Measurements from ENCODE around the gene VILL. TPM values are rescaled to one million over a fixed set of nuclear protein-coding genes. Genes with fewer than 3 reads are reported as not detected.

The VILL gene
- total and polyA plus RNA-seq, 10 of the 15 experiments (the other 5 are each of a cell fraction or from before 2014, with no cell fraction given): 0.15 to 5.4 (median 2.1) TPM; not detected in 1

DNA sequence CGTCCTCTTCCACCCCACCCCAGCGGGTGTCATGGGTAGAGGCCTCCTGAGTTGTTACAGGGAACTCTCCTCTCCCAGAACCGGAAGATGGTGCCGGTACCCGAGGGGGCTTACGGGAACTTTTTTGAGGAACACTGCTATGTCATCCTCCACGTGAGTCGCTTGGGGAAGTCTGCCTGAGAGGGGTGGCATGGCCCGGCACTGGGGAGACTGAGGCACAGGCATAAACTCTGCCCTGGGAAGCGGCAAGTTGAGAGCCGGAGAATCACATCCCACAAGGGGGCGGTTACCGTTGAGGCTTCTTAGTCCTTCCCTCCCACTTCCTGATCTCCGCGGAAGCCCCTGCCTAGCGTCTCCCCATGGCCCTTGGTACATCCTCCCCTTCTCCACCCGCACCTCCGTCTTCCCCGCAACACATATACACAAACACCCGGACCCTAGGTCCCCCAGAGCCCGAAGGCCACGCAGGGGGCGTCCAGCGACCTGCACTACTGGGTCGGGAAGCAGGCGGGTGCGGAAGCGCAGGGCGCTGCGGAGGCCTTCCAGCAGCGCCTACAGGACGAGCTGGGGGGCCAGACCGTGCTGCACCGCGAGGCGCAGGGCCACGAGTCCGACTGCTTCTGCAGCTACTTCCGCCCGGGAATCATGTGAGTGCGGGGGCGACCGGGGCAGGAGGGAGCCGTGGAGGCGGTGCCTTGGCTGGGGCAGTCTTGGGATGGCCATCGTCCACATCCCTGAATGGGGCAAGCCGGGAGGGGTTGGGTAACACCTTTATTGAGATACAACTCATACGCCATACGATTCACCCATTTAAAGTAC is 3.4 kb downstream of the VILL start:
- in situ Hi-C loops (cut with MboI): no loop called here
- ChIA-PET POLR2A (interaction anchor here (0.6 kb wide), 1 partner anchor 18 kb away, joined by 4 read pairs; no protein-coding TSS in a partner anchor), RAD21 (ENCODE audit: unreplicated experiment) (no interaction called here), SMC1A (ENCODE audit: uncharacterized antibody, unreplicated experiment) (interaction anchor here (1.0 kb wide), 1 partner anchor 19 kb away, joined by 3 read pairs; no protein-coding TSS in a partner anchor), CTCF (interaction anchor here (1.0 to 1.6 kb wide), 2 partner anchors 22 to 486 kb away, joined by 3 to 4 read pairs; no protein-coding TSS in a partner anchor)
- ATAC-seq (peak; percentile 72), DNase-seq (ENCODE audit: low read depth, low spot score) (no peak), FAIRE-seq (peak; percentile 49)
- Histone ChIP-seq H4K20me1 (ENCODE audit: control insufficient read depth, insufficient read depth) (no peaks in the 10 kb centered on the region), H3K4me3 (peak overlapping the region; percentile 65), H3K4me2 (ENCODE audit: control insufficient read depth, insufficient read depth) (peak overlapping the region; percentile 73), H3K79me2 (ENCODE audit: control insufficient read depth, insufficient read depth, low read length) (no peaks in the 10 kb centered on the region; the same call in 1 of the 2 replicates), H3K27ac (ENCODE audit: control insufficient read depth, insufficient read depth) (peak overlapping the region; percentile 66), H3K9ac (ENCODE audit: control insufficient read depth, insufficient read depth, low read length) (peak overlapping the region; percentile 75), H3K9me3 (replicated peaks; ENCODE audit: control insufficient read depth, insufficient read depth, low read length) (no peaks in the 10 kb centered on the region), H3K36me3 (ENCODE audit: control insufficient read depth in 2 of 2, insufficient read depth in 2 of 2, low read length in 1 of 2) (no peaks in the 10 kb centered on the region; a peak in 1 of 4 replicates), H2AFZ (ENCODE audit: control insufficient read depth, low read depth, low read length) (peak overlapping the region; percentile 84), H3K27me3 (replicated peaks in 1 of 2; ENCODE audit: control insufficient read depth in 2 of 2, insufficient read depth in 2 of 2, low read length in 1 of 2) (no peaks in the 10 kb centered on the region), H3K4me1 (ENCODE audit: control insufficient read depth, insufficient read depth, low read length) (peaks cover 17% of the 10 kb centered on the region)
- 5% methylated on average over 49 of the region's 49 CpGs for WGBS (ENCODE audit: insufficient coverage, insufficient replicate concordance, low lambda C conversion rate, missing lambda C conversion rate)
- intact Hi-C loops (cut with micrococcal nuclease; ENCODE audit: unreplicated experiment): no loop called here
- BruUV-seq (replicated peaks): TSS peak; percentile 82
- TF ChIP-seq NR2C2 (IDR thresholded peaks at IDR 0.05; ENCODE audit: borderline replicate concordance, control insufficient read depth, insufficient read length, low read depth): no peak
- TF ChIP-seq, protein P1, sequence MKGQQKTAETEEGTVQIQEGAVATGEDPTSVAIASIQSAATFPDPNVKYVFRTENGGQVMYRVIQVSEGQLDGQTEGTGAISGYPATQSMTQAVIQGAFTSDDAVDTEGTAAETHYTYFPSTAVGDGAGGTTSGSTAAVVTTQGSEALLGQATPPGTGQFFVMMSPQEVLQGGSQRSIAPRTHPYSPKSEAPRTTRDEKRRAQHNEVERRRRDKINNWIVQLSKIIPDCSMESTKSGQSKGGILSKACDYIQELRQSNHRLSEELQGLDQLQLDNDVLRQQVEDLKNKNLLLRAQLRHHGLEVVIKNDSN (IDR thresholded peaks at IDR 0.05; ENCODE audit: borderline replicate concordance, extremely low read length, insufficient read depth, low read depth, low read length): peak; percentile 63
- no peak for TF ChIP-seq CBX5 (IDR thresholded peaks at IDR 0.05; ENCODE audit: low read depth)
- TF ChIP-seq, protein P2, sequence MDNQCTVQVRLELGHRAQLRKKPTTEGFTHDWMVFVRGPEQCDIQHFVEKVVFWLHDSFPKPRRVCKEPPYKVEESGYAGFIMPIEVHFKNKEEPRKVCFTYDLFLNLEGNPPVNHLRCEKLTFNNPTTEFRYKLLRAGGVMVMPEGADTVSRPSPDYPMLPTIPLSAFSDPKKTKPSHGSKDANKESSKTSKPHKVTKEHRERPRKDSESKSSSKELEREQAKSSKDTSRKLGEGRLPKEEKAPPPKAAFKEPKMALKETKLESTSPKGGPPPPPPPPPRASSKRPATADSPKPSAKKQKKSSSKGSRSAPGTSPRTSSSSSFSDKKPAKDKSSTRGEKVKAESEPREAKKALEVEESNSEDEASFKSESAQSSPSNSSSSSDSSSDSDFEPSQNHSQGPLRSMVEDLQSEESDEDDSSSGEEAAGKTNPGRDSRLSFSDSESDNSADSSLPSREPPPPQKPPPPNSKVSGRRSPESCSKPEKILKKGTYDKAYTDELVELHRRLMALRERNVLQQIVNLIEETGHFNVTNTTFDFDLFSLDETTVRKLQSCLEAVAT (IDR thresholded peaks at IDR 0.05): peak; percentile 43; the same call in 1 of the 2 replicates
- TF ChIP-seq, protein P3, sequence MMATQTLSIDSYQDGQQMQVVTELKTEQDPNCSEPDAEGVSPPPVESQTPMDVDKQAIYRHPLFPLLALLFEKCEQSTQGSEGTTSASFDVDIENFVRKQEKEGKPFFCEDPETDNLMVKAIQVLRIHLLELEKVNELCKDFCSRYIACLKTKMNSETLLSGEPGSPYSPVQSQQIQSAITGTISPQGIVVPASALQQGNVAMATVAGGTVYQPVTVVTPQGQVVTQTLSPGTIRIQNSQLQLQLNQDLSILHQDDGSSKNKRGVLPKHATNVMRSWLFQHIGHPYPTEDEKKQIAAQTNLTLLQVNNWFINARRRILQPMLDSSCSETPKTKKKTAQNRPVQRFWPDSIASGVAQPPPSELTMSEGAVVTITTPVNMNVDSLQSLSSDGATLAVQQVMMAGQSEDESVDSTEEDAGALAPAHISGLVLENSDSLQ (IDR thresholded peaks at IDR 0.05): no peak
- 0 out of 2 replicates have a peak, but pooled peaks have one; percentile 55 for TF ChIP-seq ZNF207 (IDR thresholded peaks at IDR 0.05; ENCODE audit: borderline replicate concordance)
- TF ChIP-seq RAD51 (IDR thresholded peaks at IDR 0.05): peak; percentile 33; the same call in 1 of the 2 replicates
- no peak for TF ChIP-seq CBFB (IDR thresholded peaks at IDR 0.05; ENCODE audit: low read depth)
- TF ChIP-seq POU2F2 (IDR thresholded peaks at IDR 0.05; ENCODE audit: borderline replicate concordance, low read depth, low read length): peak; percentile 51; the same call in 1 of the 3 replicates
- no peak for TF ChIP-seq SUZ12 (IDR thresholded peaks at IDR 0.05; ENCODE audit: unreplicated experiment)
- 0 out of 4 replicates have a peak, but pooled peaks of 1 of the 2 experiments have one; percentile 19 for TF ChIP-seq SRF (IDR thresholded peaks at IDR 0.05; ENCODE audit: low read depth in 2 of 2, low read length in 2 of 2)
- no peak for TF ChIP-seq EZH2 (IDR thresholded peaks at IDR 0.05; ENCODE audit: borderline replicate concordance, control insufficient read depth, low read depth, low read length)
- TF ChIP-seq, protein P4, sequence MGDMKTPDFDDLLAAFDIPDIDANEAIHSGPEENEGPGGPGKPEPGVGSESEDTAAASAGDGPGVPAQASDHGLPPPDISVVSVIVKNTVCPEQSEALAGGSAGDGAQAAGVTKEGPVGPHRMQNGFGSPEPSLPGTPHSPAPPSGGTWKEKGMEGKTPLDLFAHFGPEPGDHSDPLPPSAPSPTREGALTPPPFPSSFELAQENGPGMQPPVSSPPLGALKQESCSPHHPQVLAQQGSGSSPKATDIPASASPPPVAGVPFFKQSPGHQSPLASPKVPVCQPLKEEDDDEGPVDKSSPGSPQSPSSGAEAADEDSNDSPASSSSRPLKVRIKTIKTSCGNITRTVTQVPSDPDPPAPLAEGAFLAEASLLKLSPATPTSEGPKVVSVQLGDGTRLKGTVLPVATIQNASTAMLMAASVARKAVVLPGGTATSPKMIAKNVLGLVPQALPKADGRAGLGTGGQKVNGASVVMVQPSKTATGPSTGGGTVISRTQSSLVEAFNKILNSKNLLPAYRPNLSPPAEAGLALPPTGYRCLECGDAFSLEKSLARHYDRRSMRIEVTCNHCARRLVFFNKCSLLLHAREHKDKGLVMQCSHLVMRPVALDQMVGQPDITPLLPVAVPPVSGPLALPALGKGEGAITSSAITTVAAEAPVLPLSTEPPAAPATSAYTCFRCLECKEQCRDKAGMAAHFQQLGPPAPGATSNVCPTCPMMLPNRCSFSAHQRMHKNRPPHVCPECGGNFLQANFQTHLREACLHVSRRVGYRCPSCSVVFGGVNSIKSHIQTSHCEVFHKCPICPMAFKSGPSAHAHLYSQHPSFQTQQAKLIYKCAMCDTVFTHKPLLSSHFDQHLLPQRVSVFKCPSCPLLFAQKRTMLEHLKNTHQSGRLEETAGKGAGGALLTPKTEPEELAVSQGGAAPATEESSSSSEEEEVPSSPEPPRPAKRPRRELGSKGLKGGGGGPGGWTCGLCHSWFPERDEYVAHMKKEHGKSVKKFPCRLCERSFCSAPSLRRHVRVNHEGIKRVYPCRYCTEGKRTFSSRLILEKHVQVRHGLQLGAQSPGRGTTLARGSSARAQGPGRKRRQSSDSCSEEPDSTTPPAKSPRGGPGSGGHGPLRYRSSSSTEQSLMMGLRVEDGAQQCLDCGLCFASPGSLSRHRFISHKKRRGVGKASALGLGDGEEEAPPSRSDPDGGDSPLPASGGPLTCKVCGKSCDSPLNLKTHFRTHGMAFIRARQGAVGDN (IDR thresholded peaks at IDR 0.05): peak; percentile 93
- no peak for TF ChIP-seq TCF7 (IDR thresholded peaks at IDR 0.05; ENCODE audit: borderline replicate concordance)
- TF ChIP-seq SREBF2 (IDR thresholded peaks at IDR 0.05; ENCODE audit: low read length): no peak
